NCI-H2107 treated with DMSO at 0.1 percent for 48 hours (cell line): Measurements from ENCODE around the gene RARB.

Experiments used
- DNase-seq: peaks from one replicate; lab custom pipeline; 2025; ENCODE audit not compliant: unreplicated experiment; lab: John Stamatoyannopoulos, UW

Gene RARB

GRCh38 chr3:25573386-25574171, 145.5 kb downstream of the RARB start:
- DNase-seq: no peak

- no peak for DNase-seq
Measured at GRCh38 chr3:25574172-25574765, 146.2 kb downstream of the RARB start.

GRCh38 chr3:25575001-25575400, 146.9 kb downstream of the RARB start:
- DNase-seq: no peak

DNA sequence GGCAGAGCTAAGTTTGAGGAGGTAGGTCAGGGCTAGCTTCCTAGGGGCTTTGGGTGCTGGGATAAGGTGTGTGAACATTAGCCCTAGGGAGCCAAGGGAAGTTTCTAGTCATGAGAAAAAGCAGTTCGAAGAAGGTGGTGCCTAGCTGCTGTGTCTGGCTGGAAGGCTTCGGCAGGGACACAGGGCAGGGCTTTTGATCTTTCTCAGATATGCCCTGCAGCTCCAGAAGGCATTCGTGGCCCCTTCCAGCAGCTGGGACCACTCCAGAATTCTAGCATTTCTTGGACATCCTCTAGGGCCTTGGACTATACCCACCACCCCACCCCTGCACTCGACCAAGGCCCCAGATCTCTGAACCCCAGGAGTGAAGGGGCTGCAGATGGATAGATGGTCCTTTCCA, 148.1 kb downstream of the RARB start:
- no peak for DNase-seq

DNA sequence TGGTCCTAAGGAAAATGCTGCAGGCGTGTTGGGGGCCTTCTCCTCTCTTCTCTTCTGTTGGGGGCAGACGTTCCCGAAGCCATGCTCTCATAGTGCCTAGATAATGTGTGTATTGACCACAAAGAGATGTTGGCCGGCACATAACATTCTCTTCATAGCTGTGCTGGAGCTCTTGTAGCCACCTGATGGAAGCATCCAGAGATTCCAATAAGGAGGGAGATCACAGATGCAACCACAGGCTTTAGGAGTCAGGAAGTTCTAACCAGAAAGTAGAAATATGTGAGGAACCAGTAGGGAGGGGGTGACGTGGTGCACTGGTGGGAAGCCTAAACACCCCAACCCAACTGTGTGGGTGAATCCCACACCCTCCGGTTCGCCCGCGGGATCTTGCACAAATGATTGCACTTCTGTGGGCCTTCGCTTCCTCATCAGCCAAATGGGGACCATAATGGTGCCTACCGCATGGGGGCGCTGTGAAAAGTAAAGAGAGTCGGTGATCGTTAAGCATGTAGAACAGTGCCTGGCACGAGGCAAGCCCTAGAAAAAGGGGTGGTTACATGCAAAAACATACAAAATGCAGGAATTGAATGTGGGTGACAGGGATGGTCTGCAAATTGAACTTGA, 148.9 kb downstream of the RARB start:
- no peak for DNase-seq

- DNase-seq: no peak
Measured at GRCh38 chr3:25578059-25578458, 150.0 kb downstream of the RARB start.

DNA sequence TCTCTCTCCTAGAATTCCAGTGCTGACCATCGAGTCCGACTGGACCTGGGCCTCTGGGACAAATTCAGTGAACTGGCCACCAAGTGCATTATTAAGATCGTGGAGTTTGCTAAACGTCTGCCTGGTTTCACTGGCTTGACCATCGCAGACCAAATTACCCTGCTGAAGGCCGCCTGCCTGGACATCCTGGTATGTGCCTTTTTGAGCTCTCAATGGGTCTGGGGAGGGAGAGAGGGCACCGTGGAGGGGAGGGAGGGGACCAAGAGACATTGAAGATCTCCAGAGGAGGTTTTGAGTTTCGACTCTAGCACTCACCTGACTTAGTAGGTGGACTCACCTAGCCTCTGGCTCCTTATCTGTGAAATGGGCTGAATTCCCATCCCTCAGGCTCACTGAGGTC, 152.5 kb downstream of the RARB start:
- no peak for DNase-seq

GRCh38 chr3:25581335-25581734, 153.3 kb downstream of the RARB start:
- DNase-seq: no peak

- DNase-seq: no peak
Measured at GRCh38 chr3:25581823-25582222, 153.8 kb downstream of the RARB start.

GRCh38 chr3:25582242-25582641, 154.2 kb downstream of the RARB start:
- no peak for DNase-seq

GRCh38 chr3:25583343-25583742, 155.3 kb downstream of the RARB start:
- no peak for DNase-seq

GRCh38 chr3:25584011-25584789, 156.1 kb downstream of the RARB start:
- DNase-seq: no peak

DNA sequence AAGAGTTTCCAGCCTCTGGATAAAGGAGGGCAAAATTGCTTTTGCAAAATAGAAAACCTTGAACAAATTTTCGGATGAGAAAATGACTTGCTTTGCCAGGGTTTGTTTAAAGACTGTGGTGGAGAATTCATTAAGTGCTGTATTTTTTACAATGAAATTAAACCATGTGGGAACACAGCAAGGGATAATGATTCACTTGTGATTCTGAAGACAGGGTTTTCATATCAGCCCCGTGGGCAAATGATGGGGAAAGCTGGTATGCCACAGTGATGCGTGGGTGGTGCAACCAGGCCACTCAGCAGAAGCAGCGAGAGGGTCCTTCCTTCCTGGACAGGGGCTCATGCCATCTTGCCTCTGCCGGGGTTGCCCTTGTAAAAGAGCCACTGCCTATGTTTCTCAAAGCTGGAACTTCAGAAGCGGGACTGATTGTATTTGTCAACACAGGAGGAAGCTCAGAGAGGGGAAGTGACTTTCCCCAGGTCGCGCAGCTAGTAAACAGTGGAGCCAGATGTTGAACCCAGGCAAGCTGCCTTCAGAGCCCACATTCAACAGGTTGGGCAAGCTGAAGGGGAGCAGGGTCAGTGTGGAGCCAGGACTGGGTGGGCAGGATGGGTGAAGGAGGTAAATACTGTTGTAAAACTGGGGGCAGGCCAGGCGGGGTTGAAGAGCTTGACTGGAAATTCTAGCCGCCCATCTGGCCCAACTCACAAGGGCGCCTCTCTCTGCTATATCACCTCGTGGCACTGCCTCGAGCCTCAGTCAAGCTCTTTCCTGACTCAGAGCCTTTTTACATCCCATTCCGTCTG, 157.5 kb downstream of the RARB start:
- DNase-seq: no peak

- no peak for DNase-seq
Measured at GRCh38 chr3:25586167-25586505, 158.1 kb downstream of the RARB start.

DNA sequence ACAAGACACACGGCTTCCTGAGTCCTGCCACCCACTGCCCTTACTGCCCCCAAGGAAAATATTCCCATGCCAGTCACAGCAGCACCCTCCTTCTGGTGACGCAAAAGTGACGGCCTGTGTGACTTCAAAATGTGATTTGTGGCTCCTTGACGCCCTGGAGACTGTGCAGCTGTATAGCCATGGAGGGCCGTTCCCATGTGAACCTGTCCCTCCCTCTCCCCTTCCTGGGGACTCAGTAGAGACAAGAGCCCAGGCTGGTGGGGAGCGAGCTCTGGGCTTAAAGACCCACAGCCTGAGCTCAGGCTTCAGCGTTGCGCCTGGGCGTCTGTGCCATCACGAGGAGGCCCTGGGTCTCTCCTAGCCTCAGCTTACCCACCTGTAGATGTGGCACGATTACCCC, 158.5 kb downstream of the RARB start:
- DNase-seq: no peak

DNA sequence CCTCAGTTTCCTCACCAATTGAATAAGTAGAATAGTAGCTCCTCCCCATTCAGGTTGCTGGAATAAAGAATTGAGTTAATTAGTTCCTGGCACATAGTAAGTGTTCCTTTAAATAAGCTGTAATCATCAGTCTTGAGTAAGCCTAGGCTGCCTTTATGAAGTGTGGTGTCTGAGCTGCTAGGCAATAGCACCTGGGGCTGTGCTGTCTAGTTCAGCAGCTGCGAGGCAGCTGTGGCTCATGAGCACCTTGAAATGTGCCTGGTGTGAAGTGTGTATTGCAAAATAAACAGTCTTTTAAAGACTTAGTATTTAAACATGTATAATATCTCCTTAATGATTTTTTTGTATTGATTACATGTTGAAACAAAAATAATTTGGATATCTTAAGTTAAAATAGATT, 159.0 kb downstream of the RARB start:
- no peak for DNase-seq

DNA sequence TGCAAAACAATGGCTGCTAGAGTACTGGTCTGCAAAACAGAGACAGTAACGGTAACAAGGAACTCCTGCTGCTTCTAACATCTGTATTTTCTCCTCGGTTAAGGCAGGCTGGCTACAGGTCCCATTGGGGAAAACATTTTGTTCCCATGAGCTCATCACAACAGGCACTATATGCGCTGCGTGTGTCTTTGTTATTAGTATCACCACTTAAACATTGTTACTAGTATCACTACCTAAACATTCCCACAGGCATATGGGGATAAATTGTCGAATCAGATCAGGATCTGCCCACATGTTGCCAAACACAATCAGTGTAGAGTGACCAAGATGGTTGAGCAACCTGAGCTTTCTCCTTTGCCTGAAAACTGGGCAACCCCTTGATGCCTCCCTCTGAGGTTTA, 159.5 kb downstream of the RARB start:
- DNase-seq: no peak

DNA sequence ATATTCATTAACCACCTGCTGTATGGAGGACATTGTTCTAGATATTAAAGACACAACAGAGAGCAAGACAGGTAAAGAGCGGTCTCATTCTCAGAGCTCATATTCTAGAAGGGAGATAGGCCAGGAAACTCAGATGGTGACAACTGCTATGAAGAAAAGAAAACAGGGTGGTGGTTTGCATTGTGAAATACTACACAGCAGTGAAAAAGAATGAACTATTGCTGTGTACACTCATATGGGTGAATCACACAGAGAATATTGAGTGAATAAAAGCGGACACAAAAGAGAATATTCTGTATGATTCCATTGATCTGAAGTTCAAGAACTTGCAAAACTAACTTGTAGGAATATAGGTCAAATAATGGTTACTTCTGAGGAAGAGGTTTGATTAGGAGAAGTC, 159.9 kb downstream of the RARB start:
- DNase-seq: no peak

DNA sequence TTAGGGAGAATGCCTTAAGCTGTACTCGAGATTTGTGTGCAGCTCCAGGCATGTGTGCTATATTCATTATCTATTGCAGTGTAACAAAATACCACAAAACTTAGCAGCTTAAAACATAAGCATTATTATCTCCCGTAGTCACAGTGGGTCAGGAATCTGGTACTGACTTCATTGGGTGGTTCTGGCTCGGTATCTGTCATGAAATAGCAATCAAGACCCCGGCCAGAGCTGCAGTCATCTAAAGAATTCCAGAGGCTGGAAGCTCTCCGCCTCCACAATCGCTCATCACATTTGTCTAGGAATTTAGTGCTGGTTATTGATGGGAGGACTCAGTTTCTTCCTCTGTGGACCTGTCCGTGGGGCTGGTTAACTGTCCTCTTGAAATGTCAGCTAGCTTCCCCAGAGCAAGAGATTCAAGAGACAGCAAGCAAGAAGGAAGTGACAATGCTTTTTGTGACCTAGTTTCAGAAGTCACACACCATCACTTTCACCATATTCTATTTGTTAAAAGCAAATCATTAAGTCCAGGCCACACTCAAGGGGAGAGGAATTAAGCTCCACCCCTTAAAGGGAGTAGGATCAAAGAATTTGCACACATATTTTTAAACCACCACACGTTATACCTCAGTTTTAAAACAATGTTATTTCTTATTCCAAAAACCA, 160.5 kb downstream of the RARB start:
- DNase-seq: no peak

DNA sequence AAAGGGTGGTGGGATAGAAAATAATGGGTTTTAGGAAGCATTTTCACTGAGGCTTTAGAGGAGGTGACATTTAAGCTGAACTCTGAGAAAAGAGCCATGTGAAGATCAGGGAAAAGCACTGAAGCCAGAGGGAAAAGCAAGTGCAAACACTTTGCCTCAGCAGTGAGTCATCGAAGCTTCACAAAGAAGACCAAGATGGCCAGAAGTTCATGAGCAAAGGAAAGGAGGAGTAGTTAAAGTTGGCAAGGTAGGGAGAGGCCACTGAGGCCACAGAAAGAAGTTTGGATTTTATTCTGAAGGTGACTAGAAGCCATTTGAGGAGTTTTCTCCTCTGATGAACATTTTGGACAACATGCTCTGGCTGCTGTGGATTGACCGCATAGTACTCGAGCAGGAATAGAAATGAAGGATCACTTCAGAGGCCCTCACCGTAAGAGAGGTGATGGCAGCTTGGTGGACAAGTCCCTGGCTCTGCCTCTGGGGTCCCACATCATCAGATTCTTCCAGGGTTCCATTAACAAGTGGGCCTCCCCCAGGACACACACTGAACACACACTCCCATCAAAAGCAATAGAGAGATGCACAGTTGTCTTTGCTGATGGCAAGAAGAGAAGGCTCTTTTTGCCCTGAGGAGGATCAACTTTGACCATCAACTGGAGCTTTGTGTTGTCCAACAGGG, 161.2 kb downstream of the RARB start:
- no peak for DNase-seq
